Measurements from ENCODE around the gene COX14. TPM values are rescaled to one million over a fixed set of nuclear protein-coding genes. Genes with fewer than 3 reads are reported as not detected.

The COX14 gene
- total and polyA plus RNA-seq, 10 of the 15 experiments (the other 5 are each of a cell fraction or from before 2014, with no cell fraction given), result 44.6 to 361 (median 120) TPM

DNA sequence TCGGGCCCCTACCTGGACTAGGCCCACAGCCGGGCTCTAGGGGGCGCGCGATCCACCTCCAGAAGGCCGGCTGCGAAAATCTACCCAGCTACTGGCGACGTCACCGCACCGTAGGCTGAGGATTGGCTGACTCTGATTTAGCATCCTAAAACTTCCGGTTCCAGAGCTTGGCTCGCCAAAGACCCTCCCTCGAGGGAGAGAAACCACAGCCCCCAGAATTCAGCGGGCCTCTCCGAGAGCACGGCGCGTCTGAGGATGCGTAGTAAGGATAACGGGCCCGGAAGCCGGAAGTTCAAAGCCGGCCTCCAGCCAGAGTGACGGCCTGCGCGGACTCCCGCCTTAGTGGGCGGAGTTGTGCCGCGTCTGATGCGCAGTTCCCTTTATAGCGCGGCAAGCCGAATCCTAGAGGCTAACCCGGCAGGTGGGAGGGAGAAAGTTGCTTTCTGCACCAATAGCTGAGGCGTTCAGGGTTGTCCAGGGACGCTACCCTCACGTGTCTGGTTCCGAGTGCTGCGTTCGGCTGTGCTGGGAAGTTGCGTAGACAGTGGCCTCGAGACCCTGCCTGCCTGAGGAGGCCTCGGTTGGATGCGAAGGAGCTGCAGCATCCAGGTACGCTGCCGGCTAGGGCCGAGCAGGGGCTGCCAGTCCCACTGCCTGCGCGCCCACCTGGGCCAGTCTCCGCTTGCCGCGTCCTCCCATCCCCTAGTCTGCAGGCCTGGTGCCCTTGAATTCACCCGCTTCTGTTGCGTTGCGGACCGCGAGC lies at the start of gene COX14 (continued):
- TF ChIP-seq, protein P1, sequence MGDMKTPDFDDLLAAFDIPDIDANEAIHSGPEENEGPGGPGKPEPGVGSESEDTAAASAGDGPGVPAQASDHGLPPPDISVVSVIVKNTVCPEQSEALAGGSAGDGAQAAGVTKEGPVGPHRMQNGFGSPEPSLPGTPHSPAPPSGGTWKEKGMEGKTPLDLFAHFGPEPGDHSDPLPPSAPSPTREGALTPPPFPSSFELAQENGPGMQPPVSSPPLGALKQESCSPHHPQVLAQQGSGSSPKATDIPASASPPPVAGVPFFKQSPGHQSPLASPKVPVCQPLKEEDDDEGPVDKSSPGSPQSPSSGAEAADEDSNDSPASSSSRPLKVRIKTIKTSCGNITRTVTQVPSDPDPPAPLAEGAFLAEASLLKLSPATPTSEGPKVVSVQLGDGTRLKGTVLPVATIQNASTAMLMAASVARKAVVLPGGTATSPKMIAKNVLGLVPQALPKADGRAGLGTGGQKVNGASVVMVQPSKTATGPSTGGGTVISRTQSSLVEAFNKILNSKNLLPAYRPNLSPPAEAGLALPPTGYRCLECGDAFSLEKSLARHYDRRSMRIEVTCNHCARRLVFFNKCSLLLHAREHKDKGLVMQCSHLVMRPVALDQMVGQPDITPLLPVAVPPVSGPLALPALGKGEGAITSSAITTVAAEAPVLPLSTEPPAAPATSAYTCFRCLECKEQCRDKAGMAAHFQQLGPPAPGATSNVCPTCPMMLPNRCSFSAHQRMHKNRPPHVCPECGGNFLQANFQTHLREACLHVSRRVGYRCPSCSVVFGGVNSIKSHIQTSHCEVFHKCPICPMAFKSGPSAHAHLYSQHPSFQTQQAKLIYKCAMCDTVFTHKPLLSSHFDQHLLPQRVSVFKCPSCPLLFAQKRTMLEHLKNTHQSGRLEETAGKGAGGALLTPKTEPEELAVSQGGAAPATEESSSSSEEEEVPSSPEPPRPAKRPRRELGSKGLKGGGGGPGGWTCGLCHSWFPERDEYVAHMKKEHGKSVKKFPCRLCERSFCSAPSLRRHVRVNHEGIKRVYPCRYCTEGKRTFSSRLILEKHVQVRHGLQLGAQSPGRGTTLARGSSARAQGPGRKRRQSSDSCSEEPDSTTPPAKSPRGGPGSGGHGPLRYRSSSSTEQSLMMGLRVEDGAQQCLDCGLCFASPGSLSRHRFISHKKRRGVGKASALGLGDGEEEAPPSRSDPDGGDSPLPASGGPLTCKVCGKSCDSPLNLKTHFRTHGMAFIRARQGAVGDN (IDR thresholded peaks at IDR 0.05), result peak; percentile 44; the same call in 1 of the 2 replicates
- 0 out of 2 replicates have a peak, but pooled peaks have one; percentile 20 for TF ChIP-seq MEF2A (IDR thresholded peaks at IDR 0.05; ENCODE audit: insufficient read depth, low read depth, low read length)
- TF ChIP-seq IKZF1 (conservative IDR thresholded peaks at IDR 0.05), result peak; percentile 79
- peak; percentile 76 for TF ChIP-seq CHD2 (IDR thresholded peaks at IDR 0.05; ENCODE audit: borderline replicate concordance, low read depth, low read length)
- peak; percentile 65 for TF ChIP-seq NR2C1 (IDR thresholded peaks at IDR 0.05)
- peak; percentile 75 for TF ChIP-seq SMARCA5 (IDR thresholded peaks at IDR 0.05)
- TF ChIP-seq BCL3 (IDR thresholded peaks at IDR 0.05; ENCODE audit: borderline replicate concordance, insufficient read depth, low read depth, low read length, poor library complexity, severe bottlenecking), result no peak
- TF ChIP-seq IRF4 (IDR thresholded peaks at IDR 0.05; ENCODE audit: low read depth, low read length), result no peak
- TF ChIP-seq RCOR1 (conservative IDR thresholded peaks at IDR 0.05; ENCODE audit: low read depth, low read length), result no peak
- TF ChIP-seq MYB (IDR thresholded peaks at IDR 0.05; ENCODE audit: borderline replicate concordance, low read depth, low read length), result no peak
- TF ChIP-seq, protein P2, sequence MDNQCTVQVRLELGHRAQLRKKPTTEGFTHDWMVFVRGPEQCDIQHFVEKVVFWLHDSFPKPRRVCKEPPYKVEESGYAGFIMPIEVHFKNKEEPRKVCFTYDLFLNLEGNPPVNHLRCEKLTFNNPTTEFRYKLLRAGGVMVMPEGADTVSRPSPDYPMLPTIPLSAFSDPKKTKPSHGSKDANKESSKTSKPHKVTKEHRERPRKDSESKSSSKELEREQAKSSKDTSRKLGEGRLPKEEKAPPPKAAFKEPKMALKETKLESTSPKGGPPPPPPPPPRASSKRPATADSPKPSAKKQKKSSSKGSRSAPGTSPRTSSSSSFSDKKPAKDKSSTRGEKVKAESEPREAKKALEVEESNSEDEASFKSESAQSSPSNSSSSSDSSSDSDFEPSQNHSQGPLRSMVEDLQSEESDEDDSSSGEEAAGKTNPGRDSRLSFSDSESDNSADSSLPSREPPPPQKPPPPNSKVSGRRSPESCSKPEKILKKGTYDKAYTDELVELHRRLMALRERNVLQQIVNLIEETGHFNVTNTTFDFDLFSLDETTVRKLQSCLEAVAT (IDR thresholded peaks at IDR 0.05), result peak; percentile 66; the same call in 1 of the 2 replicates
- TF ChIP-seq RUNX3 (IDR thresholded peaks at IDR 0.05; ENCODE audit: low read length), result peak; percentile 58
- TF ChIP-seq SMAD5 (IDR thresholded peaks at IDR 0.05; ENCODE audit: low read depth), result peak; percentile 88; the same call in 1 of the 2 replicates
- TF ChIP-seq IRF3 (IDR thresholded peaks at IDR 0.05), result 0 out of 2 replicates have a peak, but pooled peaks have one; percentile 60
- no peak; the same call in 1 of the 2 replicates for TF ChIP-seq NFYA (IDR thresholded peaks at IDR 0.05; ENCODE audit: borderline replicate concordance, low read depth, low read length)
- TF ChIP-seq SIX5 (IDR thresholded peaks at IDR 0.05; ENCODE audit: low read depth, low read length, severe bottlenecking), result peak; percentile 79
- TF ChIP-seq ATF7 (IDR thresholded peaks at IDR 0.05; ENCODE audit: low read depth), result peak; percentile 57; the same call in 1 of the 2 replicates
- TF ChIP-seq ZNF274 (IDR thresholded peaks at IDR 0.05; ENCODE audit: insufficient read depth, insufficient read length), result no peak
- TF ChIP-seq WRNIP1 (IDR thresholded peaks at IDR 0.05; ENCODE audit: borderline replicate concordance, low read depth, low read length), result no peak
- peak; percentile 99 for TF ChIP-seq POLR2AphosphoS5 (IDR thresholded peaks at IDR 0.05; ENCODE audit: low read length)
- peak; percentile 27 for TF ChIP-seq MEF2B (IDR thresholded peaks at IDR 0.05; ENCODE audit: partially characterized antibody, poor library complexity, severe bottlenecking)
- no peak; a peak in 1 of 4 replicates for TF ChIP-seq IKZF2 (IDR thresholded peaks at IDR 0.05)
- no peak for TF ChIP-seq NFXL1 (IDR thresholded peaks at IDR 0.05; ENCODE audit: borderline replicate concordance)
